ENCODE measurements around the gene CHI3L2. TPM values are rescaled to one million over a fixed set of nuclear protein-coding genes. Genes with fewer than 3 reads are reported as not detected.

The CHI3L2 gene
- total and polyA plus RNA-seq, 9 of the 15 experiments (the other 6 are each of a cell fraction or from before 2014, with no cell fraction given): 0.07 to 0.27 (median 0.15) TPM; not detected in 6

GRCh38 chr1:111270771-111271463 lies 43.4 kb downstream of the CHI3L2 start:
- Histone ChIP-seq H3K4me3 (no peak overlapping the region), H3K79me2 (ENCODE audit: control insufficient read depth, insufficient read depth, low read length) (no peaks in the 10 kb centered on the region), H3K4me2 (ENCODE audit: insufficient read depth, low read length) (no peak overlapping the region), H3K9ac (ENCODE audit: insufficient read depth in 1 of 2, low read depth in 2 of 2, low read length in 2 of 2) (no peak overlapping the region), H3K9me3 (replicated peaks; ENCODE audit: control insufficient read depth, insufficient read depth, low read depth, low read length) (no peaks in the 10 kb centered on the region), H3K9me1 (ENCODE audit: control insufficient read depth, insufficient read depth, low read length) (no peaks in the 10 kb centered on the region), H3K36me3 (ENCODE audit: control insufficient read depth, insufficient read depth, low read length) (no peaks in the 10 kb centered on the region), H2AFZ (ENCODE audit: low read depth, low read length) (no peak overlapping the region), H3K27ac (ENCODE audit: extremely low read depth, low read depth, low read length) (no peak overlapping the region), H4K20me1 (replicated peaks; ENCODE audit: control insufficient read depth, insufficient read depth, low read length) (no peaks in the 10 kb centered on the region), H3K27me3 (ENCODE audit: control insufficient read depth in 2 of 2, insufficient read depth in 2 of 2, low read length in 2 of 2) (peaks cover 17 to 21% of the 10 kb centered on the region in 2 experiments), H3K4me1 (replicated peaks in 1 of 2; ENCODE audit: control insufficient read depth in 2 of 2, insufficient read depth in 2 of 2, low read length in 2 of 2) (peaks cover 0 to 9% of the 10 kb centered on the region in 2 experiments; a peak in 2 of 5 replicates)
- FAIRE-seq (no peak), DNase-seq (ENCODE audit: extremely low read depth in 1 of 4, low spot score in 3 of 4) (no peak), ATAC-seq (peak; percentile 49; the same call in 2 of the 3 replicates)
- BruUV-seq (replicated peaks): no TSS peak
- WGBS (ENCODE audit: insufficient coverage, low coverage, missing lambda C conversion rate): 18% methylated on average over 40 of the region's 40 CpGs
- intact Hi-C loops (cut with micrococcal nuclease) (no loop called here), in situ Hi-C loops (cut with MboI) (no loop called here)
- CTCF ChIA-PET (ENCODE audit: low intra/inter-chr PET ratio): no interaction called here
- POLR2A ChIA-PET: no interaction called here
- TF ChIP-seq MNT (conservative IDR thresholded peaks at IDR 0.05) (no peak), GTF3C2 (IDR thresholded peaks at IDR 0.05; ENCODE audit: borderline replicate concordance, extremely low read depth, insufficient read length) (no peak), CREBBP (IDR thresholded peaks at IDR 0.05; ENCODE audit: low read depth, low read length) (no peak), BDP1 (IDR thresholded peaks at IDR 0.05; ENCODE audit: insufficient read depth, insufficient read length) (no peak), MAZ (CRISPR knock-in tag; conservative IDR thresholded peaks at IDR 0.05 in 1 of 2, IDR thresholded peaks at IDR 0.05 in 1 of 2) (no peak), FOXJ2 (tag; IDR thresholded peaks at IDR 0.05) (no peak), USF2 (CRISPR knock-in tag; IDR thresholded peaks at IDR 0.05) (no peak)
- TF ChIP-seq, protein P1, sequence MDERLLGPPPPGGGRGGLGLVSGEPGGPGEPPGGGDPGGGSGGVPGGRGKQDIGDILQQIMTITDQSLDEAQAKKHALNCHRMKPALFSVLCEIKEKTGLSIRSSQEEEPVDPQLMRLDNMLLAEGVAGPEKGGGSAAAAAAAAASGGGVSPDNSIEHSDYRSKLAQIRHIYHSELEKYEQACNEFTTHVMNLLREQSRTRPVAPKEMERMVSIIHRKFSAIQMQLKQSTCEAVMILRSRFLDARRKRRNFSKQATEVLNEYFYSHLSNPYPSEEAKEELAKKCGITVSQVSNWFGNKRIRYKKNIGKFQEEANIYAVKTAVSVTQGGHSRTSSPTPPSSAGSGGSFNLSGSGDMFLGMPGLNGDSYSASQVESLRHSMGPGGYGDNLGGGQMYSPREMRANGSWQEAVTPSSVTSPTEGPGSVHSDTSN (CRISPR knock-in tag; IDR thresholded peaks at IDR 0.05; ENCODE audit: low read depth): no peak
- TF ChIP-seq, protein P1 (tag; conservative IDR thresholded peaks at IDR 0.05; ENCODE audit: low read depth): no peak
